ENCODE measurements around the gene BTBD6. TPM values are rescaled to one million over a fixed set of nuclear protein-coding genes. Genes with fewer than 3 reads are reported as not detected.

BTBD6 gene
- total and polyA plus RNA-seq, 2 experiments from 2014 or later = 2.2 to 11.6 TPM

GRCh38 chr14:105251920-105252319 lies 3.6 kb downstream of the BTBD6 start:
- TF ChIP-seq STAT1 (IDR thresholded peaks at IDR 0.05; ENCODE audit: unreplicated experiment) = no peak
- TF ChIP-seq JUNB (IDR thresholded peaks at IDR 0.05; ENCODE audit: unreplicated experiment) = no peak
- no peak for TF ChIP-seq POLR2AphosphoS5 (IDR thresholded peaks at IDR 0.05; ENCODE audit: low read depth)
- TF ChIP-seq EZH2 (IDR thresholded peaks at IDR 0.05; ENCODE audit: low read depth, unreplicated experiment) = no peak
- TF ChIP-seq EZH2phosphoT487 (IDR thresholded peaks at IDR 0.05; ENCODE audit: unreplicated experiment) = no peak
- no peak for TF ChIP-seq ZNF114 (CRISPR knock-in tag; IDR thresholded peaks at IDR 0.05)
- TF ChIP-seq REST (IDR thresholded peaks at IDR 0.05; ENCODE audit: unreplicated experiment) = no peak
- no peak for TF ChIP-seq CTCF (conservative IDR thresholded peaks at IDR 0.05; ENCODE audit: low read depth in 2 of 2)
- TF ChIP-seq ZNF462 (CRISPR knock-in tag; IDR thresholded peaks at IDR 0.05) = no peak
- Histone ChIP-seq H3K9me2 (ENCODE audit: insufficient read depth) (no peaks in the 10 kb centered on the region), H3K4me3 (no peak overlapping the region), H2AFZ (no peak overlapping the region), H3F3A (replicated peaks; ENCODE audit: low read depth) (0 out of 2 replicates have a peak, but pooled peaks cover 15% of the 10 kb centered on the region), H3K27me3 (ENCODE audit: insufficient read depth) (no peaks in the 10 kb centered on the region), H3K4me1 (ENCODE audit: insufficient read depth) (no peaks in the 10 kb centered on the region), H3K4me2 (no peak overlapping the region), H4K20me1 (replicated peaks; ENCODE audit: insufficient read depth) (peaks cover 3% of the 10 kb centered on the region), H3K27ac (ENCODE audit: low read depth) (no peak overlapping the region), H3K36me3 (ENCODE audit: insufficient read depth) (no peaks in the 10 kb centered on the region), H3K79me2 (replicated peaks; ENCODE audit: insufficient read depth) (no peaks in the 10 kb centered on the region)
- no peak for ATAC-seq
- H3K4me1 Mint-ChIP-seq = no peaks in the 10 kb centered on the region; the same call in 2 of the 3 replicates
- no peaks in the 10 kb centered on the region for H3K9me3 Mint-ChIP-seq
- H3K4me3 Mint-ChIP-seq = no peak overlapping the region
- H3K27ac Mint-ChIP-seq = no peak overlapping the region
- no peak for DNase-seq (ENCODE audit: low spot score)
- H3K36me3 Mint-ChIP-seq (ENCODE audit: low read depth) = peaks cover 16% of the 10 kb centered on the region
- peaks cover 13% of the 10 kb centered on the region for H3K27me3 Mint-ChIP-seq (ENCODE audit: insufficient read depth, low read depth, poor library complexity)
